Right cardiac atrium (tissue), 5 donors: ENCODE measurements around the gene CCL5. TPM values are rescaled to one million over a fixed set of nuclear protein-coding genes. Genes with fewer than 3 reads are reported as not detected.
A peak's percentile ranks its signal among the peaks of the same experiment; 100 is the strongest.

Source experiments
- ATAC-seq, 2 donors: fragments of 200-7000 bp; cut with Tn5 transposase; one replicate each; pipeline versions ENCODE4 v1.8.0 to v1.9.1; 2020; ENCODE audit warnings: moderate library complexity in 2 of 2, mild to moderate bottlenecking in 1 of 2
- DNase-seq, 3 donors: peaks; one replicate each; pipeline ENCODE4 v3.0.0-alpha.2; 2020
- H3K27ac ChIP-seq: one replicate; pipeline ENCODE4 v1.5.1; 2013; ENCODE audit warnings: mild to moderate bottlenecking, low read length, control low read depth, moderate library complexity
- H3K27me3 ChIP-seq: one replicate; pipeline ENCODE4 v1.6.1; 2013; ENCODE audit not compliant: control insufficient read depth, insufficient read depth
- H3K4me1 ChIP-seq: one replicate; pipeline ENCODE4 v1.6.1; 2013; ENCODE audit warnings: low read length; ENCODE audit not compliant: control insufficient read depth, insufficient read depth
- H3K4me3 ChIP-seq: one replicate; pipeline ENCODE4 v1.5.1; 2013; ENCODE audit warnings: low read length, control low read depth
- H3K9me3 ChIP-seq: one replicate; pipeline ENCODE4 v1.6.1; 2013; ENCODE audit warnings: low read length; ENCODE audit not compliant: control insufficient read depth
- WGBS: extraction: QIAGEN DNeasy Blood & Tissue Kit; methylation state at CpG from one replicate; pipeline ENCODE4 v1.1.7; 2013; 5-methylcytosine and 5-hydroxymethylcytosine counted together
- intact Hi-C, 4 donors: fragments of 100-400 bp; cut with DNase I; formaldehyde crosslinking; loops; one replicate each; pipeline versions ENCODE4 v1.11.0 to v1.14.0; 2022 to 2023
- polyA plus RNA-seq: library from polyadenylated mRNA; stranded (reverse); fragments of 200-250 nt; gene quantifications from one replicate; pipeline ENCODE4 v1.2.3, GENCODE V29; 2013
- total RNA-seq, 4 donors: library from RNA; stranded (reverse); fragmentation: NEBNext Ultra II Directional; extraction: Animal tissue kit (Norgen Biotek cat#: 25700); gene quantifications; one replicate each; pipeline ENCODE4 v1.2.1, GENCODE V29; 2021
- donor health status: healthy with polysubstance abuse.
- donor health status: DM: no; HTN: yes; CAD: no.
- donor health status: DM: no; HTN: no; CAD: no.
- donor health status: DM: no; HTN: yes; CAD: no; lungs with severe emphysema.
- donor health status: DM: yes; HTN: yes; CAD: no.

CCL5 gene
- total and polyA plus RNA-seq, 5 donors = 1.2 to 3.3 (median 1.7) TPM

DNA sequence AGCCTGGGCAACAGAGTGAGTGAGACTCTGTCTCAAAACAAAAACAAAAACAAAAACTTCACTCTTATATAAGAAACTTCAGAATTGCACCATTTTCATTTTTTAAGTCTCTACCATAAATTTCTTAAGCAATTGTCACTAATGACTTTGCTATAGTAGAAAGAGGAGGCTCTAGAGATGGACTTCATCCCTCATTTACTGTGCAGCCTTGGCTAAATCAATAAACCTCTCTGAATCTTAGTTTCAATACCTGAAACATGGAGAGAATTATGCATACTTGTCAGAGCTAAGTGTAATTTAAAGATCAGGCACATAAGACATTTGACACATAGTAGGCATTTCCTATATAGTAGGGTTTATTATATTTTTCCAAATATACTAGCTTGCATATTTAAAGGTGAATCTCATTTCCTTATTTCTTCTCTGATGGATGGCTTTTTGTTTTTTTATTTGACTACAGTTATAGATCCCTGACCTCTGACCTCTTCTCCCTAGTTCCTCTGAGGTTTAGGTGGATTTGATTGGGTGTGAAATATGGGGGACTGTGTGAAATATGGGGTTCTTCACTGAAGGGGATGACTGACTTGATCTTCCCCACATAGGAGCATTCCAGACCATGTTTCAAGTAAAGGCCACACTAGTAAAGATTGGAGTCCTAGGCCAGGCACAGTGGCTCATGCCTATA, 2.7 kb downstream of the CCL5 start:
- DNase-seq = no peak
- Histone ChIP-seq H3K27ac (no peak overlapping the region), H3K4me1 (peaks cover 2% of the 10 kb centered on the region), H3K27me3 (no peaks in the 10 kb centered on the region), H3K4me3 (no peak overlapping the region), H3K9me3 (no peaks in the 10 kb centered on the region)
- no peak for ATAC-seq
- intact Hi-C loops = no loop called here

DNA sequence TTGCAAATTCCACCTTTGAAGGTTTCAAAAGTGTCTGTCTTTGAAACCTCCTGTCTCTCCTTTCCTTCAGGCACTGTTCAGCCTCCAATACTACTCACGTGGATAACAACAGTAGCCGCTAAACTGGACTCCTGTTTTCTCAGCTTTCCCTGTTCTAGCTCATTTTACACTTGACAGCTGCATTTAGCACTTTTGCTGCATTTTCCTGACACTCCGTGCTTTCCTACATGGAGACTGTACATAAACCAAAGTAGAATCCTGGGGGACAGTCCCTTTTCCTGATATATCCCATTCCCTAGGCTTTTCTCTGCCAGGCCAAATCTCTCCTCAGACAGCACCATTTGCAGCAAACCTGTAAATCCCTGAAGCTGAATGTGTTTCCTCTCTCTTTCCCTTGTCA, 3.6 kb downstream of the CCL5 start:
- ATAC-seq (no peak), DNase-seq (no peak)
- no peaks in the 10 kb centered on the region for H3K27me3 ChIP-seq
- 82% methylated on average over 3 of the region's 3 CpGs for WGBS
- intact Hi-C loops = no loop called here
- H3K27ac ChIP-seq = no peak overlapping the region
- peaks cover 2% of the 10 kb centered on the region for H3K4me1 ChIP-seq
- no peaks in the 10 kb centered on the region for H3K9me3 ChIP-seq
- no peak overlapping the region for H3K4me3 ChIP-seq

DNA sequence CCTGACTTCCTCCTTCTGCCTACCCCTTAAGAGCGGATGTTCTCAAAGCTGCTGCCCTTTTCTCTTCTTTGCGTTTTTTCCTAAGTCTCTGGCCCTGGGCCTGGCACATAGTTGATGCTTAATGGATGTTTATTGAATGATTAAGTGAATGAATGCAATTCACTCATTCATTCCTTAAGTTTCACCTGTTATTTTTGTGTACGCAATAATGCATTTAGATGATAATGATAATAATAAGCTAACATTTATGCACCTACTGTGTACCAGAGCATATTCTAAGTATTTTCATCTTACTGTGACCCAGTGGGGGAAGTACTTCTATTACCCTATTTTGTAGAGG, 4.4 kb downstream of the CCL5 start:
- Histone ChIP-seq H3K9me3 (no peaks in the 10 kb centered on the region), H3K27ac (no peak overlapping the region), H3K4me3 (no peak overlapping the region), H3K4me1 (peaks cover 2% of the 10 kb centered on the region), H3K27me3 (no peaks in the 10 kb centered on the region)
- DNase-seq (no peak), ATAC-seq (no peak)
- 58% methylated on average over 3 of the region's 3 CpGs for WGBS
- intact Hi-C loops = no loop called here

DNA sequence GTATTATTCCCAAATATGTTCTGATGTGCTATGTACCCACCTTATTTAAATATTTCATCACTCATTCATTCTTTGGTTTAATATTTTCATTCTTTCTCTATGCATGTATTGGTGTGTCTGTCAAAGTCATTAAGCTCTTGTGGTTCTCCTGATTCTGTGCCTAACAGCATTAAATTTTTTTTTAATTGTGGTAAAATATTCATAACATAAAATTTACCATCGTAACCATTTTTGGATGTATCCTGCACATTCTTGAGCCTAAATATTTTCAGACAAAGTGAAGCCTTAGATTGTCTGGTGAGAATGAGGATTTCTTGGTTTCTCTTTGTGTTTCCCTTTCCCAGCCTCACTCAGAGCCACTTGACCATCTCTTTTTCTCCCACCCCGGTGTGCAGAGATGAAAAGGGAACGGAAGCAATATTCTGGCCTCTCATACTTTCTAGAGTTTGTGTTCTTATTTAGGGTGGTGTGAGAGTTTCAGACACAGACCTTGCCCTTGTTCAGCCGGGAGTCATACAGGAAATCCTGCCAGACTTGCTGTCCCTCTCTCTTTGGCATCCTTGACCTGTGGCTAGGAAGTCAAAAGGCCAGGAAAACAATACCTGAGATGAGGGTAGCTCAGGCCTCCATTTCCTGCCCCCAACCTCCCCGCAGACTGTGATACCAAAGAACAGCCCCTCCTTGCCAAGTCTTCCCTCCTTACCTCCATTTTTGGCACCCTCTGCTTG, 4.9 kb downstream of the CCL5 start:
- DNase-seq = no peak
- Histone ChIP-seq H3K9me3 (no peaks in the 10 kb centered on the region), H3K27me3 (no peaks in the 10 kb centered on the region), H3K4me1 (peaks cover 2% of the 10 kb centered on the region), H3K27ac (no peak overlapping the region), H3K4me3 (no peak overlapping the region)
- ATAC-seq = peak; percentile 50 to 52
- 47% methylated on average over 5 of the region's 5 CpGs for WGBS
- intact Hi-C loops = no loop called here

DNA sequence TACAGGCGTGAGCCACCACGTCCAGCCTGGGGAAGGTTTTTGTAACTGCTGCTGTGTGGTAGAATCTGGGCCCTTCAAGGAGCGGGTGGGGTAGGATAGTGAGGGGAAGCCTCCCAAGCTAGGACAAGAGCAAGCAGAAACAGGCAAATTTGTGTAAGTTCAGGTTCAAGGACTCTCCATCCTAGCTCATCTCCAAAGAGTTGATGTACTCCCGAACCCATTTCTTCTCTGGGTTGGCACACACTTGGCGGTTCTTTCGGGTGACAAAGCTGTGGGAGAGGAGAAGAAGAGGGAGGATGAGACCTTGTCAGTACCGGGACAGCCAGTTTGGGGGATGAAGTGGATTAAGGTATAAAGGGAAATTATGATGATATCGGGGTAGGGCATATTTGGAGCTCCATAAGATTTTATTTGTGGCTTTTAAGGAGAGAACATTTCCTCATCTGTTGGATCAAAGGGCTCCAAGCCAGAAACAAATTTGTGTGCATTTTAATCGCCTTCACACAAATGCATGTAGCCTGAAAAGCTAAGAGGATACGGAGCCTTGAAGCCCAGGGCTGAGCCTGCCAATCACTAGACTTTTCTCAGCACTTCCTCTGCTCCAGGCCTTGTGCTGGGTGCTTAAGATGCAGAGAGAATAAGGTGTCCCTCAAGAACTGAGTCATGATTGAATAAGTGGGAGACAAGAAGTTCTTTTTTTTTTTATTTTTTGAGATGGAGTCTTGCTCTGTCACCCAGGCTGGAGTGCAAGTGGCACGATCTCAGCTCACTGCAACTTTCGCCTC, 7.8 kb downstream of the CCL5 start:
- DNase-seq = no peak
- H3K27ac ChIP-seq = no peak overlapping the region
- H3K4me1 ChIP-seq = no peaks in the 10 kb centered on the region
- no peak overlapping the region for H3K4me3 ChIP-seq
- H3K9me3 ChIP-seq = no peaks in the 10 kb centered on the region
- H3K27me3 ChIP-seq = no peaks in the 10 kb centered on the region
- intact Hi-C loops = no loop called here
- ATAC-seq = no peak
- 95% methylated on average over 12 of the region's 12 CpGs for WGBS

DNA sequence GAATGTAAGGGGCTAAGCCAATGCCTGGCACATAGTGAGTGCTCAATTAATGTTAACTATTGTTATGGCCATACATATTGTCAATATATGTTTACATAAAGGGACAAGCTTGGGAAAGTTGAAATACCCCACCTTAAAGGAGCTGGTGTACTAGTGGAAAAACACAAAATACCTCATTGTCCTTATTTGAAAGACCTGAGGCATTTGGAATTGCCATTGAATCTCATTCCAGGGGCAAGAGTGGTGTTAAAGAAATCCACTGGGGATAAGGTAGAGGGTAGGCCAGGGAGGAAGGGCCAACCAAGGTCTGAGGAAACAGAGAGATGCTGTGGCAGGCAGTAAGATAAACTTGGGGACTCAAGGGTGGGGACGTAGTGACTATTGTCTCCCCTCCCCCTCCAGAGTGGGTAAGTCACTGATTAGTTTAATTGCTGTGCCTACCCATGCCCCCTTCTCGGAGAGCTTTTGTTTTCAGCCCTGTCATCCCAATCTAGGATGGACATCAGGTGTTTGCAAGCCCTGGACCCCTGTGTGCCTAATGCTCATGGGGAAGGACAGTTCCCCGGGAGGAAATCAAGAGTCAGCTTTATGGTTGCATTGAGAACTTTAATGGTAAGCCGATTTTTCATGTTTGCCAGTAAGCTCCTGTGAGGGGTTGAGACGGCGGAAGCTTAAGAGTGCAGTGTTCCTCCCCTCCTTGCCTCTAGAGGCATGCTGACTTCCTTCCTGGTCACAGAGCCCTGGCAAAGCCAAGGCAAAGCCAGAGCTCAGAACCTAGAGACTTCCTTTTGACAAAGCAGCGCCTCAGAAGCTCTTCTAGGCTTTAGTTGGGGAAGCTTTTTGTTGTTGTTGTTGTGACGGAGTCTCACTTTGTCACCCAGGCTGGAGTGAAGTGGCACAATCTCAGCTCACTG, 9.0 kb downstream of the CCL5 start:
- Histone ChIP-seq H3K4me3 (no peak overlapping the region), H3K27ac (no peak overlapping the region), H3K27me3 (no peaks in the 10 kb centered on the region), H3K4me1 (peaks cover 2% of the 10 kb centered on the region), H3K9me3 (no peaks in the 10 kb centered on the region)
- ATAC-seq (peak; percentile 65 to 84), DNase-seq (no peak)
- intact Hi-C loops = no loop called here
- WGBS = 54% methylated on average over 8 of the region's 8 CpGs

DNA sequence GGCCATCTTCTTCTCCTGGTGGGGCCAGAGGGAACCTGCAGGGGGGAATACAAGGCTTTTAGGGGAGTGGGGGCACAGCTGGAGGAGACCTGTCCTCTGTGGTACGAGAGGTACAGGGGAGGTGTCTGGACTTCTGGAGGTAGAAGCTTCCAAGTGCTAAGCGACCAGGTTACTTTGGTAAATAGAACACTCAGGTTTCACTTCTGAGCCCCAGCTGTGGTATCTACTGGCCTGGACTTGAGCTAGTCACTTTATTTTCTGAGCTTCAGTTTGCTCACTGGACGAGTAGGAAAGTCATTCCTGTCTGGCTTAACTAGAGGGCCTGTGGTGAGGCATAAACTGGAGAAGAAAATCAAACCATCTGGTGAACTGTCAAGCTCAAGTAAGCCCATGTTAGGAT, 11.4 kb downstream of the CCL5 start, which contains the start of gene HEATR9:
Gene HEATR9 (minus strand): TSS at position 155 of the 400 bp plus-strand sequence. CDS start 149 bp downstream, at position 6.
- 84% methylated on average over 3 of the region's 3 CpGs for WGBS
- no peak for ATAC-seq
- Histone ChIP-seq H3K9me3 (no peaks in the 10 kb centered on the region), H3K4me1 (peaks cover 2% of the 10 kb centered on the region), H3K27me3 (no peaks in the 10 kb centered on the region), H3K4me3 (no peak within 1 kb of the TSS), H3K27ac (no peak within 1 kb of the TSS)
- no peak for DNase-seq
- intact Hi-C loops = no loop called here

DNA sequence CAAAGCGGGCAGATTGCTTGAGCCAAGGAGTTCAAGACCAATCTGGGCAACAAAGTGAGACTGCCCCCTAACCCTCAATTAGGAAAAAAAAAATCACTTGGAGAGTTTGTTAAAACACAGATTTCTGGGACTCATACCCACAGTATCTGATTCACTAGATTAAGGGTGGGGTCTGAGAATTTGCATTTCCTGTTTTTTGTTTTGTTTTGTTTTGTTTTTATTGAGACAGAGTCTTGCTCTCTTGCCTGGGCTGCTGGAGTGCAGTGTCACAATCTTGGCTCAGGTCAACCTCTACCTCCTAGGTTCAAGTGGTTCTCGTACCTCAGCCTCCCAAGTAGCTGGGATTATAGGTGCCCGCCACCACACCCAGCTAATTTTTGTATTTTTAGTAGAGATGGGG, 12.6 kb downstream of the CCL5 start:
- H3K4me1 ChIP-seq = peaks cover 2% of the 10 kb centered on the region
- H3K9me3 ChIP-seq = no peaks in the 10 kb centered on the region
- ATAC-seq = no peak
- no peak overlapping the region for H3K27ac ChIP-seq
- 98% methylated on average over 3 of the region's 3 CpGs for WGBS
- no peak overlapping the region for H3K4me3 ChIP-seq
- intact Hi-C loops = no loop called here
- no peaks in the 10 kb centered on the region for H3K27me3 ChIP-seq
- DNase-seq = no peak

DNA sequence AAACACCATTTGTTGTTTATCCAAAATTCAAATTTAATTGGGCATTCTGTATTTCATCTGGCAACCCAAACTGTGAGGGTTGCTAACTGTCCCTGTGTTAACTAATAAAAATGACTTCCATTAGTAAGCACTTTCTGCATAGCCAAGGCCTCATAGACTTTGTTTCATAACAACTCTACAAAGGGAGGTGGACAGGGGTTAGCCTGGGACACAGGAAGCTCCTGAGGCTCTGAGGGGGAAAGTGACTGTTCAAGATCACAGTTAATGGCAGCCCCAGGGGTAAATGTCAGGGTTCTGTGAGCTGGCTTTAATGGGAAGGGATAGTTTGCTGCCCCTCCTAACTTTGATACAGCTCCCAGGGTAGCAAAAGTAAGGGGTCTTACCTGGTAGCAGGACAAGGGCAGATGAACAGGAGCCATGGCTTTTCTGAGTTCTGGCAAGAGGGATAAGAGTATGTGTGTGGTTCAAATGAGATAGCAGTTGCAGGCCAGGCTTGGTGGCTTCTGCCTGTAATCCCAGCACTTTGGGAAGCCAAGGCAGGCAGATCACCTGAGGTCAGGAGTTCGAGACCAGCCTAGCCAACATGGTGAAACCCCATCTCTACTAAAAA, 13.7 kb downstream of the CCL5 start:
- Histone ChIP-seq H3K27ac (no peak overlapping the region), H3K27me3 (no peaks in the 10 kb centered on the region), H3K4me1 (peaks cover 2% of the 10 kb centered on the region), H3K9me3 (no peaks in the 10 kb centered on the region), H3K4me3 (no peak overlapping the region)
- intact Hi-C loops = no loop called here
- ATAC-seq = no peak
- WGBS = 97% methylated on average over 1 of the region's 1 CpG
- no peak for DNase-seq
